ENCODE data around the gene ATG16L1. TPM values are rescaled to one million over a fixed set of nuclear protein-coding genes. Genes with fewer than 3 reads are reported as not detected.

Gene ATG16L1
- total RNA-seq, 1 donor from 2014 or later, result 29.3 TPM

DNA sequence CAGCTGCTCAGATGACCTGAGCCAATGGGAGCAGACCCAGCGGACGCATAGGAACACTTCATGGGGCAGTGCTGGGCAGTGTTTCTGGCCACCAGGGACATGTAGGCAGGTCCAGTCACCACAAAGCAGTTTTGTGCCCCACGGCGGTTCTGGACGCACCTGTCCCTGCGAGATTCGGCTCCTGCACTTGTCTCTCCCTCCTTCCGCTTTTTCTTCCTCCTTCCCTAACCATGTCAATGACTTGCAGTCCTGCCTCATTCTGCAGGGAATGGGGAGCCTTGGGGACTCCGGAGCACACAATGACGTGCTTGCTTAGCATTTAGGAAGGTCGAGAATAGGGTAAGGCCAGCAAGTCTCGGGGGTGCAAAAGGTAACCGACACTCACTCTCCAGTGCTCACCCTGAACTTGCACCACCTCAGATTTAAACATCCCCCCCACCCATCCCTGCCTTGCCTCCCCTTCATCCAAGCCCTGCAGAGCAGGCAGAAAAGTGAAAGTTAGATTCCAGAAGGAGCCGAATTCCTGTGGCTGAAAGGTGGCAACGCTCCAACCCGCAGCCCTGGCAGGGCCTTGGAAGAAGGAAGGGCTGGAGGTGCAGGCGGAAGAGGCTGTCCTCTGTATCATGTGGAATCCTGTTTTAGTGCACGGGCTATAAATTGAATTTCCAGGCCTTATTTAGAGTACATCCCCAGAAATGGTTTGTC lies 40.5 kb upstream of the ATG16L1 start:
- H3K4me1 Mint-ChIP-seq (ENCODE audit: low read depth, unreplicated experiment), result no peaks in the 10 kb centered on the region

GRCh38 chr2:233211548-233211895 lies 40.0 kb upstream of the ATG16L1 start:
- H3K27ac Mint-ChIP-seq (ENCODE audit: unreplicated experiment), result no peak overlapping the region
- no peaks in the 10 kb centered on the region for H3K4me1 Mint-ChIP-seq (ENCODE audit: low read depth, unreplicated experiment)
- no peak for DNase-seq
- no peaks in the 10 kb centered on the region for H3K36me3 Mint-ChIP-seq (ENCODE audit: unreplicated experiment)
- TF ChIP-seq, protein P1, sequence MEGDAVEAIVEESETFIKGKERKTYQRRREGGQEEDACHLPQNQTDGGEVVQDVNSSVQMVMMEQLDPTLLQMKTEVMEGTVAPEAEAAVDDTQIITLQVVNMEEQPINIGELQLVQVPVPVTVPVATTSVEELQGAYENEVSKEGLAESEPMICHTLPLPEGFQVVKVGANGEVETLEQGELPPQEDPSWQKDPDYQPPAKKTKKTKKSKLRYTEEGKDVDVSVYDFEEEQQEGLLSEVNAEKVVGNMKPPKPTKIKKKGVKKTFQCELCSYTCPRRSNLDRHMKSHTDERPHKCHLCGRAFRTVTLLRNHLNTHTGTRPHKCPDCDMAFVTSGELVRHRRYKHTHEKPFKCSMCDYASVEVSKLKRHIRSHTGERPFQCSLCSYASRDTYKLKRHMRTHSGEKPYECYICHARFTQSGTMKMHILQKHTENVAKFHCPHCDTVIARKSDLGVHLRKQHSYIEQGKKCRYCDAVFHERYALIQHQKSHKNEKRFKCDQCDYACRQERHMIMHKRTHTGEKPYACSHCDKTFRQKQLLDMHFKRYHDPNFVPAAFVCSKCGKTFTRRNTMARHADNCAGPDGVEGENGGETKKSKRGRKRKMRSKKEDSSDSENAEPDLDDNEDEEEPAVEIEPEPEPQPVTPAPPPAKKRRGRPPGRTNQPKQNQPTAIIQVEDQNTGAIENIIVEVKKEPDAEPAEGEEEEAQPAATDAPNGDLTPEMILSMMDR (IDR thresholded peaks at IDR 0.05; ENCODE audit: partially characterized antibody, unreplicated experiment), result no peak
- H3K27me3 Mint-ChIP-seq (ENCODE audit: unreplicated experiment), result peaks cover 5% of the 10 kb centered on the region
- H3K4me3 Mint-ChIP-seq (ENCODE audit: unreplicated experiment), result no peak overlapping the region
- no peaks in the 10 kb centered on the region for H3K9me3 Mint-ChIP-seq (ENCODE audit: unreplicated experiment)

More for the DNA sequence above, 40.5 kb upstream of the ATG16L1 start:
- peaks cover 5% of the 10 kb centered on the region for H3K27me3 Mint-ChIP-seq (ENCODE audit: unreplicated experiment)
- H3K9me3 Mint-ChIP-seq (ENCODE audit: unreplicated experiment), result no peaks in the 10 kb centered on the region
- TF ChIP-seq, protein P1 (IDR thresholded peaks at IDR 0.05; ENCODE audit: partially characterized antibody, unreplicated experiment), result no peak
- no peak overlapping the region for H3K4me3 Mint-ChIP-seq (ENCODE audit: unreplicated experiment)
- no peak for DNase-seq
- no peak overlapping the region for H3K27ac Mint-ChIP-seq (ENCODE audit: unreplicated experiment)
- no peaks in the 10 kb centered on the region for H3K36me3 Mint-ChIP-seq (ENCODE audit: unreplicated experiment)

- no peak overlapping the region for H3K4me3 Mint-ChIP-seq (ENCODE audit: unreplicated experiment)
- no peaks in the 10 kb centered on the region for H3K36me3 Mint-ChIP-seq (ENCODE audit: unreplicated experiment)
- H3K27me3 Mint-ChIP-seq (ENCODE audit: unreplicated experiment), result peaks cover 5% of the 10 kb centered on the region
- no peak for DNase-seq
- TF ChIP-seq, protein P1 (IDR thresholded peaks at IDR 0.05; ENCODE audit: partially characterized antibody, unreplicated experiment), result no peak
- no peak overlapping the region for H3K27ac Mint-ChIP-seq (ENCODE audit: unreplicated experiment)
- no peaks in the 10 kb centered on the region for H3K4me1 Mint-ChIP-seq (ENCODE audit: low read depth, unreplicated experiment)
- no peaks in the 10 kb centered on the region for H3K9me3 Mint-ChIP-seq (ENCODE audit: unreplicated experiment)
Measured at GRCh38 chr2:233213011-233213410, 38.5 kb upstream of the ATG16L1 start.

GRCh38 chr2:233213975-233214374 lies 37.5 kb upstream of the ATG16L1 start:
- H3K4me3 Mint-ChIP-seq (ENCODE audit: unreplicated experiment), result no peak overlapping the region
- TF ChIP-seq, protein P1 (IDR thresholded peaks at IDR 0.05; ENCODE audit: partially characterized antibody, unreplicated experiment), result no peak
- no peaks in the 10 kb centered on the region for H3K4me1 Mint-ChIP-seq (ENCODE audit: low read depth, unreplicated experiment)
- H3K36me3 Mint-ChIP-seq (ENCODE audit: unreplicated experiment), result no peaks in the 10 kb centered on the region
- no peak for DNase-seq
- no peaks in the 10 kb centered on the region for H3K9me3 Mint-ChIP-seq (ENCODE audit: unreplicated experiment)
- peaks cover 4% of the 10 kb centered on the region for H3K27me3 Mint-ChIP-seq (ENCODE audit: unreplicated experiment)
- no peak overlapping the region for H3K27ac Mint-ChIP-seq (ENCODE audit: unreplicated experiment)

DNA sequence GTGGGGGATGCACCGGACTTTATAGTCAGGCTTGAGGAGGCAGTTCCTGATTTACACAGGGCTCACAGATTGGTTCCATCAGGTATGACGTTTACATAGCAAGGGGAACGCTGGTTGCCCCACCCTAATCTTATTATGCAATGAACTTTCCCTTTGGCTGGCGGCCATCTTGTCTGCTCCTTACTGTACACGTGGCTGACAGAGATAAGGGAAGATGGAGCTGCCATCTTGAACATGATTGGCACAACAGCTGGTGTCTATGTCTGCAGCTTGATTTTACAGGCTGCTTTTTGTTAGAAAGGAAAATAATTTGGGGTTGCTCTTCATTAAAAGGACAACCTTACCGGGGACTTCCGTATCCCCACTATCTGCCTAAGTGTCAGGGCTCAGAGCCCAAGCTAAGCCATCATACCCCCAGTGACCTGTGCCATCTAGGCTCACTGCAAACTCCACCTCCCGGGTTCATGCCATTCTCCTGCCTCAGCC lies 33.5 kb upstream of the ATG16L1 start:
- Mint-ChIP-seq H3K27me3 (ENCODE audit: unreplicated experiment) (no peaks in the 10 kb centered on the region), H3K4me1 (ENCODE audit: low read depth, unreplicated experiment) (no peaks in the 10 kb centered on the region), H3K27ac (ENCODE audit: unreplicated experiment) (no peak overlapping the region), H3K36me3 (ENCODE audit: unreplicated experiment) (no peaks in the 10 kb centered on the region), H3K9me3 (ENCODE audit: unreplicated experiment) (no peaks in the 10 kb centered on the region), H3K4me3 (ENCODE audit: unreplicated experiment) (no peak overlapping the region)
- TF ChIP-seq, protein P1 (IDR thresholded peaks at IDR 0.05; ENCODE audit: partially characterized antibody, unreplicated experiment), result no peak
- DNase-seq, result no peak

Measured in glutamatergic neuron (in vitro differentiated cells).